Left ventricle myocardium inferior (tissue), 1 donor: ENCODE data around the gene POLRMT. TPM values are rescaled to one million over a fixed set of nuclear protein-coding genes. Genes with fewer than 3 reads are reported as not detected.

ENCODE experiments used
- DNase-seq: peaks from one replicate; pipeline ENCODE4 v3.0.0-alpha.2; 2020
- H3K27ac ChIP-seq: fragments of 200-600 bp; replicated peaks from 2 replicates; pipeline ENCODE4 v1.8.0; 2021
- H3K27me3 ChIP-seq: fragments of 200-600 bp; 2 replicates; pipeline ENCODE4 v1.8.0; 2021; ENCODE audit warnings: low read depth
- H3K36me3 ChIP-seq: fragments of 200-600 bp; 2 replicates; pipeline ENCODE4 v1.8.0; 2021
- H3K4me1 ChIP-seq: fragments of 200-600 bp; 2 replicates; pipeline ENCODE4 v1.8.0; 2021
- H3K4me3 ChIP-seq: fragments of 200-600 bp; 2 replicates; pipeline ENCODE4 v1.8.0; 2021; ENCODE audit warnings: mild to moderate bottlenecking, moderate library complexity
- H3K9me3 ChIP-seq: fragments of 200-600 bp; replicated peaks from 2 replicates; pipeline ENCODE4 v1.8.0; 2021
- CTCF ChIP-seq: fragments of 200-600 bp; IDR thresholded peaks from 2 replicates; pipeline ENCODE4 v1.8.0; 2021; ENCODE audit warnings: antibody characterized with exemption, mild to moderate bottlenecking, borderline replicate concordance
- intact Hi-C: fragments of 100-400 bp; cut with micrococcal nuclease; formaldehyde crosslinking; loops from one replicate; pipeline ENCODE4 v1.11.0; 2022
- total RNA-seq: library from RNA; stranded (reverse); fragmentation: NEBNext Ultra II Directional; extraction: Animal tissue kit (Norgen Biotek cat#: 25700); gene quantifications from one replicate; pipeline ENCODE4 v1.2.1, GENCODE V29; 2021
- donor health status: DM: no; HTN: yes; CAD: no; lungs with severe emphysema.

The POLRMT gene
- total RNA-seq, 1 donor from 2014 or later: 54.3 TPM

GRCh38 chr19:618247-618619 lies 15.1 kb downstream of the POLRMT start:
- H3K4me3 ChIP-seq: no peak overlapping the region
- no peak overlapping the region for H3K27ac ChIP-seq
- no peaks in the 10 kb centered on the region for H3K9me3 ChIP-seq
- peaks cover 20% of the 10 kb centered on the region for H3K27me3 ChIP-seq
- no peak for TF ChIP-seq CTCF
- DNase-seq: no peak
- peaks cover 62% of the 10 kb centered on the region for H3K36me3 ChIP-seq
- peaks cover 2% of the 10 kb centered on the region for H3K4me1 ChIP-seq
- intact Hi-C loops: no loop called here

- H3K4me3 ChIP-seq: no peak overlapping the region
- H3K27me3 ChIP-seq: peaks cover 24% of the 10 kb centered on the region
- peaks cover 57% of the 10 kb centered on the region for H3K36me3 ChIP-seq
- no peaks in the 10 kb centered on the region for H3K9me3 ChIP-seq
- intact Hi-C loops: no loop called here
- H3K4me1 ChIP-seq: peaks cover 2% of the 10 kb centered on the region
- no peak for TF ChIP-seq CTCF
- no peak for DNase-seq
- H3K27ac ChIP-seq: no peak overlapping the region
Observed at GRCh38 chr19:617551-618246, 15.6 kb downstream of the POLRMT start.

GRCh38 chr19:616747-617526 lies 16.4 kb downstream of the POLRMT start:
- H3K27me3 ChIP-seq: peaks cover 24% of the 10 kb centered on the region
- peaks cover 49% of the 10 kb centered on the region for H3K36me3 ChIP-seq
- no peak for DNase-seq
- no peak overlapping the region for H3K27ac ChIP-seq
- H3K4me3 ChIP-seq: no peak overlapping the region
- intact Hi-C loops: no loop called here
- TF ChIP-seq CTCF: no peak
- H3K9me3 ChIP-seq: no peaks in the 10 kb centered on the region
- peaks cover 2% of the 10 kb centered on the region for H3K4me1 ChIP-seq

- intact Hi-C loops: no loop called here
- Histone ChIP-seq H3K4me1 (peaks cover 7% of the 10 kb centered on the region), H3K4me3 (no peak overlapping the region), H3K36me3 (peaks cover 42% of the 10 kb centered on the region), H3K9me3 (no peaks in the 10 kb centered on the region), H3K27me3 (peaks cover 24% of the 10 kb centered on the region), H3K27ac (no peak overlapping the region)
- no peak for DNase-seq
- TF ChIP-seq CTCF: no peak
Observed at GRCh38 chr19:616062-616700, 17.2 kb downstream of the POLRMT start.

GRCh38 chr19:615619-616018 lies 17.7 kb downstream of the POLRMT start:
- TF ChIP-seq CTCF: no peak
- H3K4me1 ChIP-seq: peaks cover 13% of the 10 kb centered on the region
- intact Hi-C loops: no loop called here
- no peak overlapping the region for H3K27ac ChIP-seq
- no peaks in the 10 kb centered on the region for H3K9me3 ChIP-seq
- H3K27me3 ChIP-seq: peaks cover 24% of the 10 kb centered on the region
- H3K36me3 ChIP-seq: peaks cover 38% of the 10 kb centered on the region
- no peak overlapping the region for H3K4me3 ChIP-seq
- no peak for DNase-seq
